Naive B cell (primary cell): ENCODE measurements around the gene ACBD6. TPM values are rescaled to one million over a fixed set of nuclear protein-coding genes. Genes with fewer than 3 reads are reported as not detected.

Source experiments
- ATAC-seq, 2 donors: fragments of 150-1000 bp; cut with Tn5 transposase; 2 replicates each; pipeline ENCODE4 v1.10.0; 2021; ENCODE audit warnings: low read depth in 2 of 2, mild to moderate bottlenecking in 2 of 2, moderate library complexity in 2 of 2
- DNase-seq: peaks from one replicate; pipeline ENCODE4 v3.0.0; 2022
- H3K27ac Mint-ChIP-seq, 6 donors: one replicate each; pipeline ENCODE4 v1.8.0; 2020 to 2022; ENCODE audit warnings: mild to moderate bottlenecking in 6 of 6, mixed read lengths in 6 of 6, moderate library complexity in 5 of 6, inconsistent platforms in 2 of 6
- H3K27me3 Mint-ChIP-seq, 3 donors: one replicate each; pipeline ENCODE4 v1.8.0; 2021 to 2022; ENCODE audit warnings: mixed read lengths in 3 of 3, mild to moderate bottlenecking in 1 of 3
- H3K36me3 Mint-ChIP-seq, 2 donors: one replicate each; pipeline ENCODE4 v1.8.0; 2020 to 2022; ENCODE audit warnings: mixed read lengths in 2 of 2, inconsistent platforms in 1 of 2, mild to moderate bottlenecking in 1 of 2
- H3K4me1 Mint-ChIP-seq, 3 donors: one replicate each; pipeline ENCODE4 v1.8.0; 2020 to 2022; ENCODE audit warnings: mixed read lengths in 3 of 3, inconsistent platforms in 1 of 3, mild to moderate bottlenecking in 1 of 3, moderate library complexity in 1 of 3
- H3K4me3 Mint-ChIP-seq, 8 donors: one replicate each; pipeline ENCODE4 v1.8.0; 2020 to 2022; ENCODE audit warnings: mild to moderate bottlenecking in 8 of 8, mixed read lengths in 8 of 8, moderate library complexity in 8 of 8, inconsistent platforms in 2 of 8
- H3K9me3 Mint-ChIP-seq, 7 donors: one replicate each; pipeline ENCODE4 v1.8.0; 2020 to 2022; ENCODE audit warnings: mixed read lengths in 7 of 7, mild to moderate bottlenecking in 5 of 7, inconsistent platforms in 2 of 7, moderate library complexity in 1 of 7
- polyA plus RNA-seq, 6 donors: library from polyadenylated mRNA; unstranded; fragments of 300-500 nt; fragmentation: Illumina TruSeq; gene quantifications; one replicate each; pipeline ENCODE4 v1.2.3, GENCODE V29; 2021; ENCODE audit warnings: low read depth in 6 of 6

ACBD6 gene
- polyA plus RNA-seq, 6 donors from 2014 or later, result 27.8 to 41.2 (median 37.4) TPM

DNA sequence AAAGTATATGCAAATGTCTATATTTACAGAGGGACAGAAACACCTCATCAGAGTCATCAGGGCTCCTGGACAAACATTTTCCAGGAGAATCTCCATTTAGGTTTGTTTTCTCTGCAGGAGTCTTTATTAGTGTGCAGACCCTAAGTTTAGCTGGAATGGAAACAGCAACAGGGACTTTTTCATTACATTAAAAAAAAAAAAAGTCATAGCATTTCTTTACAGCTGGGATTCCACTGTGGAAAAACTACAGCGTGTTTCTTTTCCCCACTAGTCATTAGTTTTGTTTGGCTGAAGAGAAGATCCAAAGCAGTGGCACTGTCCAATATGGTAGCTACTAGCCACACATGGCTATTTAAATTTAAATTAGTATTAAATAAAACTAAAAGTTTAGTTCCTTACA, 222.7 kb downstream of the ACBD6 start:
- peaks cover 0 to 9% (median 0%) of the 10 kb centered on the region in 3 donors for H3K4me1 Mint-ChIP-seq
- no peaks in the 10 kb centered on the region for H3K27me3 Mint-ChIP-seq
- peaks cover 15 to 29% of the 10 kb centered on the region in 2 donors for H3K36me3 Mint-ChIP-seq
- H3K27ac Mint-ChIP-seq, result peak overlapping the region in 1 of 6 donors; percentile 47
- ATAC-seq (no peak), DNase-seq (no peak)
- no peak overlapping the region for H3K4me3 Mint-ChIP-seq
- no peaks in the 10 kb centered on the region for H3K9me3 Mint-ChIP-seq

GRCh38 chr1:180278596-180279395, 223.6 kb downstream of the ACBD6 start:
- peaks cover 0 to 9% (median 0%) of the 10 kb centered on the region in 3 donors for H3K4me1 Mint-ChIP-seq
- H3K27me3 Mint-ChIP-seq, result no peaks in the 10 kb centered on the region
- peaks cover 12 to 31% of the 10 kb centered on the region in 2 donors for H3K36me3 Mint-ChIP-seq
- no peaks in the 10 kb centered on the region for H3K9me3 Mint-ChIP-seq
- DNase-seq (no peak), ATAC-seq (no peak)
- H3K27ac Mint-ChIP-seq, result peak overlapping the region in 3 of 6 donors; percentile 12 to 58 (median 47)
- no peak overlapping the region for H3K4me3 Mint-ChIP-seq

DNA sequence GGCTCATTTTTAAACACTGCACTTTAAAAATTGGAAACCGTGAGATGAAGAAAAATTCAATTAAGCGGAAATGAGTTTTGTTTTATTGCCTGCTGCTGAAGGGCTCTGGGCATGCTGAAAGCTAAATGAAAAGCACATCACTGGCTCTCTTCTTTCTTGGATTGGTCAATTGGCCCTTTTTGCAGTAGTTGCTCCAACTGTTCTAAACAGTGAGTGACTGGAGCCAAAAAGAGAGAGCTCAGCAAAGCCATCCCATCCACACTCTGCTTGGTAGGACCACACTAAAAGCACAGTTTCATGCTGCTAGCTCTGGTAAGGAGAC, 224.2 kb downstream of the ACBD6 start:
- Mint-ChIP-seq H3K4me1 (peaks cover 0 to 9% (median 0%) of the 10 kb centered on the region in 3 donors), H3K27ac (no peak overlapping the region)
- no peak for DNase-seq

DNA sequence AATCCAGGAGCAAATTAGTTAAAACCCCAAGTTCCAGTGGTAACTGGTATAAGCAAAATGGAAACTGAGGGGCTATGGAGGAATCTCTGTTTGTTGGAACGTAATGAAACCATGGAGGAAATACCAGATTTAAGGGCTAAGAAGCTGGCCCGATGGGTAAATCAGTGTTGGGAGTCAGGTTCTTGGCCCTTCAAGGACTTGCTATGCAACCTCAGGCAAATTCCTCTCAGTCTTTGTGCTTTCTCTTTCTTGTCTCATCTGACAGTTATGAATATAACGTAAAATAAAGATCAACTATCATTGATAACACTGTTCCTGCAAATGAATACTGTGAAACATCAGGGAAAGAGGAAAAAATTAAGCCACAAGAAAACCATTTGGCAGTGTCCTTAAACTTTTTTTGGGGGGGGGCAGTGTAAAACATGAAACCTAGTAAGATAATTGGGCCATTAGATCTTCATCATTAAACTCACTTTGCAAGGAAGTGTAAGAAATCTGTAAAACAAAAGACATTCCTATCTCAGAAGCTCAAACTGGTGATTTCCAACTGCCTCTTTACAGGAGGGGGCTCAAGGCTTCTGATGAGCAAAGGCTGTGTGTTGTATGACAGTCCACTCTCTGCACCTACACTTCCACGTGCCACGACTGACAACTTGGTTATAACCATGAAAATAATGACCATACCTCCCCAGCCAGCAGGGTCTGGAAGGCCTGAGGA, 224.7 kb downstream of the ACBD6 start:
- peak overlapping the region in 1 of 8 donors; percentile 33 for H3K4me3 Mint-ChIP-seq
- DNase-seq (no peak), ATAC-seq (no peak)
- H3K27me3 Mint-ChIP-seq, result no peaks in the 10 kb centered on the region
- H3K9me3 Mint-ChIP-seq, result no peaks in the 10 kb centered on the region
- no peak overlapping the region for H3K27ac Mint-ChIP-seq
- H3K4me1 Mint-ChIP-seq, result peaks cover 0 to 9% (median 0%) of the 10 kb centered on the region in 3 donors
- peaks cover 12 to 28% of the 10 kb centered on the region in 2 donors for H3K36me3 Mint-ChIP-seq

More for the DNA sequence above, 224.2 kb downstream of the ACBD6 start:
- Mint-ChIP-seq H3K36me3 (peaks cover 12 to 28% of the 10 kb centered on the region in 2 donors), H3K27me3 (no peaks in the 10 kb centered on the region), H3K4me3 (peak overlapping the region in 1 of 8 donors; percentile 33), H3K9me3 (no peaks in the 10 kb centered on the region)
- no peak for ATAC-seq

DNA sequence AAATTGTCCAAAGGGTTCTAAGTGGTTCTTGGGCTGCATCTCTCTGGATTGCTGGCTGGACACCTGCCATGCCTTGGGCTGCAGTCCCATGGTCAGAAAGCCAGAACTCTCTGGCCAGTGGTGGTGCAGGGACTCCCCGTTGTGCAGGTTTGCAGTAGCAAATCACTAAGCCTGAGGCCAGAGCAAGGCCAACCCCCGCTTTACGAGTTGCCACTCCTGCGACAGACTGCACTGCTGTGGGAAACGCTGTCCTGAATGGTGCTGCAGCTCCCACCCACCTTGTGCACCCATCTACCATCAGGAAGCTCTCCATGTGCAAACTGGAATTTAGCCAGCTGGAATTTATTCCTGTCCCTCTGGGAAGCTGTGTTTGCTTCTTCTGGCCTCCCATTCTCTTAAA, 226.7 kb downstream of the ACBD6 start:
- Mint-ChIP-seq H3K27me3 (no peaks in the 10 kb centered on the region), H3K9me3 (no peaks in the 10 kb centered on the region), H3K4me3 (no peak overlapping the region), H3K27ac (no peak overlapping the region), H3K36me3 (peaks cover 6 to 17% of the 10 kb centered on the region in 2 donors), H3K4me1 (peaks cover 0 to 9% (median 3%) of the 10 kb centered on the region in 3 donors)
- DNase-seq (no peak), ATAC-seq (no peak)

- no peak for DNase-seq
- H3K36me3 Mint-ChIP-seq, result peaks cover 0 to 12% of the 10 kb centered on the region in 2 donors
- H3K27me3 Mint-ChIP-seq, result no peaks in the 10 kb centered on the region
- H3K9me3 Mint-ChIP-seq, result no peaks in the 10 kb centered on the region
- H3K4me3 Mint-ChIP-seq, result no peak overlapping the region
- peaks cover 0 to 4% (median 1%) of the 10 kb centered on the region in 3 donors for H3K4me1 Mint-ChIP-seq
- no peak for ATAC-seq
- no peak overlapping the region for H3K27ac Mint-ChIP-seq
Observed at GRCh38 chr1:180274221-180274620, 228.2 kb downstream of the ACBD6 start.

GRCh38 chr1:180273066-180273465, 229.3 kb downstream of the ACBD6 start:
- no peak for DNase-seq
- no peak for ATAC-seq
- H3K4me3 Mint-ChIP-seq, result no peak overlapping the region
- peaks cover 0 to 7% (median 0%) of the 10 kb centered on the region in 3 donors for H3K4me1 Mint-ChIP-seq
- H3K36me3 Mint-ChIP-seq, result peaks cover 0 to 12% of the 10 kb centered on the region in 2 donors
- H3K27me3 Mint-ChIP-seq, result no peaks in the 10 kb centered on the region
- no peak overlapping the region for H3K27ac Mint-ChIP-seq
- no peaks in the 10 kb centered on the region for H3K9me3 Mint-ChIP-seq

- Mint-ChIP-seq H3K4me1 (peaks cover 0 to 8% (median 0%) of the 10 kb centered on the region in 3 donors), H3K9me3 (no peaks in the 10 kb centered on the region), H3K27me3 (no peaks in the 10 kb centered on the region), H3K27ac (peak overlapping the region in 2 of 6 donors; percentile 47 to 82), H3K4me3 (no peak overlapping the region), H3K36me3 (peaks cover 0 to 12% of the 10 kb centered on the region in 2 donors)
- DNase-seq, result no peak
- no peak for ATAC-seq
Observed at GRCh38 chr1:180272395-180272794, 230.0 kb downstream of the ACBD6 start.

DNA sequence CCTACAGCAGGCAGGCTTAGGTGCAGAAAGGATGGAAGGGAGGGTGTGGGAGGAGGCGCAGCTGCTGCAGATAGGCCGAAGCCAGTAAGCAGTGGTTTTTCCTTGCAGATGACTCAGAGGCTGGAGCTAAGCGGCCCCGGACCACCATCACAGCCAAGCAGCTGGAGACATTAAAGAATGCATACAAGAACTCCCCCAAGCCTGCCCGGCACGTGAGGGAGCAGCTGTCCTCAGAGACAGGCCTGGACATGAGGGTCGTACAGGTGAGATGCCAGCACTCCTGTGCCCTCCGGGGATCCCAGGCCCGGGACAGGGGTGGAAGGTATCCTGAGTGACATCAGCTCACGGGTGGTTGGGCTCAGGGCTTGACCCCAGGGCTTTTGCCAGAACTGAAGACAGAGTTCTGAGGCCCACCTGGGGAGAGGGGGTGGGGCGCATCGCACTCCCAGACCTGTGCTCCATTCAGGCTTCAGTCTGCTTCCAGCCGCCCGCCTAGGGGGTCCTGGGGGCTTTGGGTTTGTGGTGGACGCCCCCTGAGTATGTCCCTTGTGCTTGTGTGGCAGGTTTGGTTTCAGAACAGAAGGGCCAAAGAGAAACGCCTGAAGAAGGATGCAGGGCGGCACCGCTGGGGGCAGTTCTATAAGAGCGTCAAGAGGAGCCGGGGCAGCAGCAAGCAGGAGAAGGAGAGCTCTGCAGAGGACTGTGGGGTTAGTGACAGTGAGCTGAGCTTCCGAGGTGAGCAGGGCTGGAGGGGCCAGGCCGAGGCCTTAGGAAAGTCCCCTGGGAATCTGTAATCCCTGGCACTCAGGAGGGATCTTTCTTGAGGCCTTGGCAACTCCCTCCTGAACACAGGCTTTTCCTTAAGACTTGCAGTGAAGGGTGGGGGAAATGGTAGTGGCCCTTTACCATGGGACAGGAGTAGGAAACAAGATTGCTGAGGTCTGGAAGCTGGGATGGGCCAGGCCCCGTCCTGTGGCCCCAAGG, 230.8 kb downstream of the ACBD6 start:
- H3K4me3 Mint-ChIP-seq, result no peak overlapping the region
- no peak for ATAC-seq
- H3K36me3 Mint-ChIP-seq, result peaks cover 0 to 12% of the 10 kb centered on the region in 2 donors
- no peak for DNase-seq
- H3K9me3 Mint-ChIP-seq, result no peaks in the 10 kb centered on the region
- H3K4me1 Mint-ChIP-seq, result peaks cover 0 to 8% (median 0%) of the 10 kb centered on the region in 3 donors
- peak overlapping the region in 1 of 6 donors; percentile 47 for H3K27ac Mint-ChIP-seq
- H3K27me3 Mint-ChIP-seq, result no peaks in the 10 kb centered on the region

DNA sequence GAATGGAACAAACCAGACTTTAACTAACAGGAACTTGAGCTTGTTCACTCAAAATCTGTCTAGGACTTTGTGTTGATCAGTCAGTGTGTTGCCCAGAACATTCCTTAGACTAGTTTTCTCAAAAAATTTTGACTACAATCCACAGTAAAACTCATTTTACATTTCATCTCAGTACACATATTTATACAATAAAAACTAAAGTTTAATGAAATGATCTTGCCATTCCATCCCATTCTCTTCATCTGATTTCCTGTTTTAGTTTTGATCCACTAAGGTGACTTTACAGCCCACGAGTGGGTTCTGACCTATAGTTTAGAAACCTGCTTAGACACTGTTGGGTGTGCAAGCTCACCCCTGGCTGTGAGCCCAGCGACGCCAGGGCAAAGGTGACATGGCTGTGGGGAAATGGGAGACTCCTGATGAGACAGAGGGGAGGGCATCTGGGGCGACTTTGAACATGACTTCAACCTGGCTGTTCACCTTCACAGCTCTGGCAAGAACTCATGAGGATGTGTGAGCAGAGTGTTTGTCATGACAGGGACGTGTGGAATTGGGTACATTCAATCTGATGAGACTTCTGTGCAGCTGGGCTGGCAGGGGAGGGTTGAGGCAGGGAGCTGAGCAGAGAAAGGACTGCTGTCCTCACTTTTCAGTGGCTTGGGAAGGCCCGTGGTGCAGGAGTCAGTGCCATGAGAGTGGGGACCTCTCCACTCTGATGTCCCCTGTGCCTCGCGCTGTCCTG, 231.7 kb downstream of the ACBD6 start:
- Mint-ChIP-seq H3K4me1 (peaks cover 0 to 8% (median 0%) of the 10 kb centered on the region in 3 donors), H3K27me3 (no peaks in the 10 kb centered on the region), H3K36me3 (peaks cover 0 to 12% of the 10 kb centered on the region in 2 donors), H3K27ac (peak overlapping the region in 2 of 6 donors; percentile 36 to 60), H3K4me3 (no peak overlapping the region), H3K9me3 (no peaks in the 10 kb centered on the region)
- no peak for ATAC-seq
- DNase-seq, result no peak

DNA sequence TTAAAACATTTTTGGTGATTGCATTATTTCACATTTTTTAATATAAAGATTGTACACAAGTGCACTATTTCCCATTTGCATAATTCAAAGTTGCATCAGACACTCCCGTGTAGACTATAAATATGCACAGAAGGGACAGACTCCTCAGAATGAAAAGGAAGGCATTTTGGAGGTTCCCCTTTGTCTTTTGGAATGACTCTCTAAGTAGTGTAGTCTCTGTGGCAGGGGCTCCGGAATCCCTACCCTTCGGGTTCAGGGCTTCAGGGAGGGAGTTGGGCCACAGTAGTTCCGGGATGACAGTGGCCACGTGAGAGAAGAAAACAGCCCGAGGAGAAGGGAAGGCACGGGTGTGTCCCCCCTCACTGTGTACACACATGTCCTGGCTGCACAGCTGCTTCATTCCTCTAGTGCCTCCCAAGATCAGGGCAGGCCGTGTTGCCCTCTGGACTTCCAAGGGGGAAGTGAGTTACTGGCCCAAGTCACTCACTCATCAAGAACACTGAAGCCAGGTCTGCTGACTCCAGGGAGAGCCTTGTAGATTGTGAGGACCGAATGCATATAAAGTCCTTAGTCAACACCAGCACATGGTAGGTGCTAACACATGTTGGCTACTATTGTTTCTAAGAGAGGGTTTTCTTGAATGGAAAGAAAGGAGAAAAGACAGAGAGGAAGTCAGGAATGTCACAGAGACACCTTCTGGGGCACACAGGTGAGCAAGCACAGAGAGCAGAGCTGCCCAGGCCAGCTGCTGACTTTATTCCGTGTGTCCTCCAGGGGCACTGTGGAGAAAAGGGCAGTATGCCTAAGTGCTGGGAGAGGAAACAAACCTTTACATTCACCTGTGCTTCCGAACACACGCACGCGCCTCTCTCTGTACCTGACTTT, 232.5 kb downstream of the ACBD6 start:
- ATAC-seq (no peak), DNase-seq (no peak)
- Mint-ChIP-seq H3K27ac (peak overlapping the region in 3 of 6 donors; percentile 4 to 36 (median 33)), H3K36me3 (peaks cover 0 to 9% of the 10 kb centered on the region in 2 donors), H3K27me3 (no peaks in the 10 kb centered on the region), H3K4me1 (peaks cover 0 to 8% (median 0%) of the 10 kb centered on the region in 3 donors), H3K4me3 (no peak overlapping the region), H3K9me3 (no peaks in the 10 kb centered on the region)
